Mammary epithelial cell (primary cell): ENCODE results near the gene L3MBTL4.

Source experiments
- EZH2 ChIP-seq: IDR thresholded peaks from 2 replicates; pipeline ENCODE4 v1.6.1; 2012; ENCODE audit warnings: low read length, inconsistent platforms, borderline replicate concordance
- TF ChIP-seq, protein P1 (sequence below), 2 donors: IDR thresholded peaks in 1 of 2; conservative IDR thresholded peaks in 1 of 2; 2 replicates each; pipeline ENCODE4 v1.5.1; 2011 to 2012; ENCODE audit warnings: inconsistent platforms in 2 of 2, low read length in 2 of 2, mild to moderate bottlenecking in 2 of 2, control low read depth in 1 of 2, low read depth in 1 of 2; ENCODE audit not compliant: insufficient read depth in 1 of 2; ENCODE audit errors: extremely low read depth in 1 of 2

DNA sequence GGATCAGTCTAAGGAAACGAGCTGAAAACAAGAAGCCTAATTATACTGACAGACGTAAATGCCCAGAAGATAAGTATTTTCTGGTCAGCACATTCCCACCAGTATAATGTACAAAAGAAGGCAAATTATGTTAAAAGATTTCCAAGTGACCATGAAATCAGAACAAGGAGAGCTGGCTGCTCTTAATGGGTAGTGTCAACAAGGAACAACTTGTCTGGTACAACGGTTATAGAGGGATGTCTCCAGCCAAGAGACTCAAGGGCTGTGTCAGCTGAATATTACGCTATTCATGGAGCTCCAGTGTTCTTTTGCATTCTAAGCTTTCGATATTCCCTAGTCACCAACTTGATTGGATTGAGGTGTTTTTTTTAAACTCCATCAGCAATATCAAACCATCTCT is 8.6 kb upstream of the L3MBTL4 start:
- TF ChIP-seq, protein P1, sequence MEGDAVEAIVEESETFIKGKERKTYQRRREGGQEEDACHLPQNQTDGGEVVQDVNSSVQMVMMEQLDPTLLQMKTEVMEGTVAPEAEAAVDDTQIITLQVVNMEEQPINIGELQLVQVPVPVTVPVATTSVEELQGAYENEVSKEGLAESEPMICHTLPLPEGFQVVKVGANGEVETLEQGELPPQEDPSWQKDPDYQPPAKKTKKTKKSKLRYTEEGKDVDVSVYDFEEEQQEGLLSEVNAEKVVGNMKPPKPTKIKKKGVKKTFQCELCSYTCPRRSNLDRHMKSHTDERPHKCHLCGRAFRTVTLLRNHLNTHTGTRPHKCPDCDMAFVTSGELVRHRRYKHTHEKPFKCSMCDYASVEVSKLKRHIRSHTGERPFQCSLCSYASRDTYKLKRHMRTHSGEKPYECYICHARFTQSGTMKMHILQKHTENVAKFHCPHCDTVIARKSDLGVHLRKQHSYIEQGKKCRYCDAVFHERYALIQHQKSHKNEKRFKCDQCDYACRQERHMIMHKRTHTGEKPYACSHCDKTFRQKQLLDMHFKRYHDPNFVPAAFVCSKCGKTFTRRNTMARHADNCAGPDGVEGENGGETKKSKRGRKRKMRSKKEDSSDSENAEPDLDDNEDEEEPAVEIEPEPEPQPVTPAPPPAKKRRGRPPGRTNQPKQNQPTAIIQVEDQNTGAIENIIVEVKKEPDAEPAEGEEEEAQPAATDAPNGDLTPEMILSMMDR (conservative IDR thresholded peaks at IDR 0.05 in 1 of 2, IDR thresholded peaks at IDR 0.05 in 1 of 2; ENCODE audit: extremely low read depth in 1 of 2, insufficient read depth in 1 of 2, low read depth in 1 of 2, low read length in 2 of 2), result no peak
- no peak for TF ChIP-seq EZH2
